VCaP (cell line): ENCODE results near the gene ANXA9.

Source experiments
- H3K27ac ChIP-seq: fragments of 450-650 bp; 2 replicates; pipeline ENCODE4 v1.5.1; 2017
- TF ChIP-seq, protein P1 (sequence below): fragments of 450-650 bp; conservative IDR thresholded peaks from 2 replicates; pipeline ENCODE4 v1.5.1; 2017; ENCODE audit warnings: mild to moderate bottlenecking, moderate library complexity

The ANXA9 gene

DNA sequence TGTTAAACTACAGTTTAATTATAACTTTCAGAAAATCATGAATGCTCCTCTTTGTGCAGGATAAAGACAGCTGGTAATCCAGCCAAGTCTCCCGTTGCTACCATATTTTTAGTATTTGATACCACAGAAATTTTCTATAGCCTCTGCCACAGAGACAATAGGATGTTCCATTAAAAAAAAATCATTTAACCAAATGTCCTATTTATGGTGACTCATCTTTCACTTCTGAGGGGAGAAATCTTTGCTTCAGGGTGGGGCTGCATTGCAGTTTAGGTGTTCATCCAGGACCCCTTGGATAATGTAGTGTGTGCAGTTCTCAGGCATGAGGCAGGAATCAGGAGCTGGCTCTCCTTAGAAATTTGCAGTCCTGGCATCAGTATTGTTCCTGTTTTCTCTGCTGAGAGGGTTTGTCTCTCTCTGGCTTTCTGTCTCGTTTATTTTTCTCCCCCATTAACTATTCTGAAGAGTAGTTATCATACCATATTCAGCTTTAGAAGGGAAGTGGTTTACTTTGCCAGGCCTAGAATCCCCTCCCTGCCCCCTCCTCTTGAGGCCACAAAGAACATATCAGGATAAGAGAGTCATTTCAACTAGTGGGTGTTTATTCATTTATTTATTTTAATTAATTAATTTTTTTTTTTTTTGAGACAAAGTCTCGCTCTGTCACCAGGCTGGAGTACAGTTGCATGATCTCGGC is 29.2 kb downstream of the ANXA9 start:
- H3K27ac ChIP-seq: no peak overlapping the region
- TF ChIP-seq, protein P1, sequence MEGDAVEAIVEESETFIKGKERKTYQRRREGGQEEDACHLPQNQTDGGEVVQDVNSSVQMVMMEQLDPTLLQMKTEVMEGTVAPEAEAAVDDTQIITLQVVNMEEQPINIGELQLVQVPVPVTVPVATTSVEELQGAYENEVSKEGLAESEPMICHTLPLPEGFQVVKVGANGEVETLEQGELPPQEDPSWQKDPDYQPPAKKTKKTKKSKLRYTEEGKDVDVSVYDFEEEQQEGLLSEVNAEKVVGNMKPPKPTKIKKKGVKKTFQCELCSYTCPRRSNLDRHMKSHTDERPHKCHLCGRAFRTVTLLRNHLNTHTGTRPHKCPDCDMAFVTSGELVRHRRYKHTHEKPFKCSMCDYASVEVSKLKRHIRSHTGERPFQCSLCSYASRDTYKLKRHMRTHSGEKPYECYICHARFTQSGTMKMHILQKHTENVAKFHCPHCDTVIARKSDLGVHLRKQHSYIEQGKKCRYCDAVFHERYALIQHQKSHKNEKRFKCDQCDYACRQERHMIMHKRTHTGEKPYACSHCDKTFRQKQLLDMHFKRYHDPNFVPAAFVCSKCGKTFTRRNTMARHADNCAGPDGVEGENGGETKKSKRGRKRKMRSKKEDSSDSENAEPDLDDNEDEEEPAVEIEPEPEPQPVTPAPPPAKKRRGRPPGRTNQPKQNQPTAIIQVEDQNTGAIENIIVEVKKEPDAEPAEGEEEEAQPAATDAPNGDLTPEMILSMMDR: no peak

DNA sequence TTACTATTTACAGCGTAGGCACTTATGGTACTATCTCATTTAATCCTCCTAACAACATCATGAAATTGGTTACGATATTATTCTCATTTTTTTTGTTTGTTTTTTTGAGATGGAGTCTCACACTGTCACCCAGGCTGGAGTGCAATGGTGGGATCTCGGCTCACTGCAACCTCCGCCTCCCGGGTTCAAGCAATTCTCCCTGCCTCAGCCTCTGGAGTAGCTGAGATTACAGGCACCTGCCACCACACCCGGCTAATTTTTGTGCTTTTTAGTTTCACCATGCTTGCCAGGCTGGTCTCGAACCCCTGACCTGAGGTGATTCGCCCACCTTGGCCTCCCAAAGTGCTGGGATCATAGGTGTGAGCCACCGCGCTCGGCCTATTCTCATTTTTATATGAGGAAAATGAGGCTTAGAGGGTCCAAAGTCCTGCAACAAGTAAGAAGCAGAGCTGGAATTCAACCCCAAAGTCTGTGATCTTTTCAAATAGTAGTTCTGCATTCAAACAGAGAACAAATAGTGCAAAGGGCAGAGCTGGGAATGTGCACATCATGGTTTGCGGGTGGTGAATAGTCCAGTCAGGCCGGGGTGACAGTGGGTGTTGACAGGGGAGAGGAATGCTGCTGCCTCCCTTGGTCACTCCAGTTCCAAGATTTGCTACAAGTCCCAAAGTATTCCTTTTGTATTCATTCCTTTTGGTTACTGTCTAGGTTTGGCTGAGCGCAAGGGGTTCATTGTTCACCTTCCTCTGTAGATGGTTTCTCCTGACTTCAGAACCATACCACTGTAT is 30.8 kb downstream of the ANXA9 start:
- TF ChIP-seq, protein P1: no peak
- no peak overlapping the region for H3K27ac ChIP-seq

DNA sequence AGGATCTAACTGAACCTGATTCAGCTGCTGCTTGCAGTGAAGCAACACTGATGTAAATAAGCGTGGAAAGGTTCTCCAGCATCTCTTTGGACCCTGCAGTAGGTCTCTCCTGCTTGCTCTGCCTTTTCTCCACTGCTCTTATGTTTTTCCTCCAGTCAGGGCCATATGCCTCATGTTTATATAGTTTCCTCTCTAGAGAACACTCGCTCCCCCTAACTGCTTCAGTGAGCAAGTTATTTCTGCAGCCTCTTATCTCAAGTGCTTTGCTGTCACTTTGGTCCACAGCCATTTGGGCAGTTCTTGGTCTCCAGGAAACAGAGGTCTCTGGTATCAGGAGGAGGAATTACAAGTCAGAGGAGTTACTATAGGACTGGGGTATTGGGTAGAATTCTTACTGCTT is 31.4 kb downstream of the ANXA9 start:
- no peak overlapping the region for H3K27ac ChIP-seq
- TF ChIP-seq, protein P1: no peak

DNA sequence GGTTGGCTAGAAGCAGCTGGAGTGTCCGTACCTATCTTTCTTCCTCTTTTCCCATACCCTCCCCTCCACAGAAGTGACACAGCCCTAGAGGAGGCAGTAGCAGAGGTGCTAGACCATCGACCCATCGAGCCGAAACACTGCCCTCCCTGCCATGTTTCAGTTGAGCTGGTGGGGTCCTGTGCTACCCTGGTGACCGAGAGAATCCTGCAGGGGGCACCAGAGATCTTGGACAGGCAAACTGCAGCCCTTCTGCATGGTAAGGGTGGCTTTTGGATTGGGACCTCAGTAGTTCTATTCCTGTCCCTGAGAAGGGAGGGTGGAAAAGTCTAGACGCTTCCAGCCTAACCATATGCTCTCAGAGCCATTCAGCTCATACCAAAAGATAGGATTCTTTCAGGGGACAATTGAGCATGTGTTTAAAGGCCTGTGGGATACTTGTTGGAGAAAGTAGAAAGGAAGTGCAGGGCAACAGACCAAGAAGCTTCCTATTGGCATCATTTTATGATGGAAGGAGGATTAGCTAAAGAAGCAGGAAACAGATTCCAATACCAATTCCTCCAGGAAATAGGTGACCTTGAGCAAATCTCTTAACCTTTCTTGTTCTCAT is 42.6 kb downstream of the ANXA9 start:
- H3K27ac ChIP-seq: no peak overlapping the region
- TF ChIP-seq, protein P1: peak; percentile 79

DNA sequence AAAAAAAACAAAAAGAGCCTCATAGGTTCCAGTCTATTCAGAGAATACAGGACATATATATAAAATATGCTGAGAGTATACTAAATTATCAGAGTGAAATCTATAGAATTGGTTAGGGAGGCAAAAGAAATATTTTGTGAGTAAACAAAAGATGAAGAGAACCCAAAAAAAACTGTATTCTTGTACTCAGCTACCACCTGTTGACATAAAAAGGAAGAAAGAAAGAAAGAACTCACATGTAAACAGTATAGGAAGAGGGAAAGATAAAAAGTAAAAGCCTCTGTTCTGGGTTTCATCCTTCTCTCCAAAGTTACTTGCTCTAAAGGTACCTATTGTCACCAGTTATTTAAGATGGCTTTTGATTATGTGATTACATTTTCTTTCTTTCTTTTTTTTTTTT is 44.4 kb downstream of the ANXA9 start:
- TF ChIP-seq, protein P1: no peak
- H3K27ac ChIP-seq: no peak overlapping the region

DNA sequence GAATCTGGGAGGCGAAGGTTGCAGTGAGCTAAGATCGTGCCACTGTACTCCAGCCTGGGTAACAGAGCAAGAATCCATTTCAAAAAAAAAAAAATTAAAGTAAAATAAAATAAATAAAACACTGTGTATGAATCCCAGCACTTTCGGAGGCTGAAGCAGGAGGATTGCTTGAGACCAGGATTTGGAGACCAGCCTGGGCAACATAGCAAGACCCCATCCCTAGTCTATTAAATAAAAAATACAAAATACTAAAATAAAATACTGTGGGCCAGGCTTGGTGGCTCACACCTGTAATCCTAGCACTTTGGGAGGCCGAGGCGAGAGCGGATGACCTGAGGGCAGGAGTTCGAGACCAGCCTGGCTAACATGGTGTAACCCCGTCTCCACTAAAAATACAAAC is 50.1 kb downstream of the ANXA9 start:
- H3K27ac ChIP-seq: no peak overlapping the region
- TF ChIP-seq, protein P1: no peak

DNA sequence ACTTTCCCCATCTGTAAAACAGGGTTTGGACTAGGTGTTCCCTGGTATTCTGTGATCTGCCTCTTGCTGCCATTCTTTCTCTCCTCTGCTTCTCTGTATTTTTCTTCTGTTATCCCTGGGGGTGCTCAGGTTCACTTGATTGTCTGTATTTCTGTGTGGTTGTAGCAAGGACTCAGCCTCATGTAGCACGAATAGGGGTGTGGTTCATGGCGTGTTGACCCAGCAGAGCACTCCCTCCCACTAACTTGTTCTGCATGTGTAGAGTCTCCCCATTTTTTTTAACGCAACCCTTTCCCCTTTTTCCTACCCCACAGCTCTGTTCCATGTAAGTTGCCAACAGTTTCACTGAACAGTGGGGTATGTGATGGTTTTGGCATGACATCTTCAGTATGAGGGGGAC is 53.1 kb downstream of the ANXA9 start:
- no peak overlapping the region for H3K27ac ChIP-seq
- TF ChIP-seq, protein P1: no peak
